GM23338 (cell line): ENCODE results near the gene SLC7A10.

ENCODE experiments used
- CTCF ChIP-seq, 2 experiments: fragments of 200-600 bp in 1 of 2; sonication (generic) in 1 of 2; conservative IDR thresholded peaks; 2 replicates each; pipeline versions ENCODE4 v1.5.1 to v1.6.1; 2016 to 2017; ENCODE audit warnings: antibody characterized with exemption in 2 of 2, low read depth in 2 of 2, mild to moderate bottlenecking in 2 of 2, moderate library complexity in 1 of 2
- EZH2 ChIP-seq: fragments of 200-600 bp; sonication (generic); IDR thresholded peaks from one replicate; pipeline ENCODE4 v1.8.0; 2017; ENCODE audit warnings: antibody characterized with exemption, mild to moderate bottlenecking, low read depth; ENCODE audit not compliant: unreplicated experiment
- POLR2AphosphoS5 ChIP-seq: IDR thresholded peaks from 2 replicates; pipeline ENCODE4 v1.6.1; 2016; ENCODE audit warnings: antibody characterized with exemption, low read depth

DNA sequence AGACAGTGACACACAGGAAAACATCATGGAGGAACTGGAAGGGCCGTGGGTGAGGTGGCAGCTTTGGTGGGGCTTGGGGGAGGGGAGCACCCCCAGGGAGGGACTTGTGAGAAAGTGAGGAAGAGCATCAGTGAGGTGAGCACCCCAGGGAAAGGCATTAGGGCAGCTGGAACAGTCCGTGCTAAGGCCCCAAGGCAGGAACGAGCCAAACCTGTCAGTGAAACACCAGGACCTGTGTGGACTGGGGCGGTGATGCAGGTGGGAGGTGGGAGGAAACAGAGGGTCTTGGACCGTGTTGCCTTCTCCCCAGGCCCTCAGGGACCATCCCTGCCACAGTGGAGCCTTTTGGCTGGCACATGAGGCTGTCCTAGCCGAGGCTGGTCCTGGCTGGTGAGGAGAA, 17.3 kb upstream of the SLC7A10 start:
- TF ChIP-seq CTCF (conservative IDR thresholded peaks at IDR 0.05; ENCODE audit: low read depth in 2 of 2): no peak
- TF ChIP-seq EZH2: no peak
- no peak for TF ChIP-seq POLR2AphosphoS5
